Measurements from ENCODE around the gene DISC1. TPM values are rescaled to one million over a fixed set of nuclear protein-coding genes. Genes with fewer than 3 reads are reported as not detected.
"Not testable (repeated sequence)": the region's sequence is repeated elsewhere in the genome, so short reads cannot be mapped to it uniquely, and the experiment has no call there.

DISC1 gene
- polyA plus RNA-seq, 1 donor from 2014 or later = 0.84 TPM

DNA sequence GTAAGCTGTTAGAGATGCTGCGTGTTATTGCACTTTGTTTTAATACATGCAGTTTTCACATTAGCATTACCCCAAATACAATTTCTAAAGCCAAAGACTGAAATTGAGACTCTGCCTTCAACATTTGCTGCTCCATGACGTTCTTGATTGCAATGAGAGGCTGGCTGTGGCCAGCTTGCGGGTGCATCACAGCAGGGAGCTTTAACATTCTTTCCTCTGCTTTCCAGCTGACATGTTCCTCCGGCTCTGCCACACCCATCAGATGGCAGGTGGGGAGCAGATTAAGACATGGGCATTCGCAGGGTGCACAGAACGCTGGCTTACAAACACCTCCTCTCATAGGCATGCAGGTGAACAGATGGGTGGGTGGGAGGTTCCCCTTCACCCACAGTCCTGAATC, 314.1 kb downstream of the DISC1 start:
- no peaks in the 10 kb centered on the region for H3K36me3 ChIP-seq (ENCODE audit: insufficient read depth, low read length)
- TF ChIP-seq EZH2 (IDR thresholded peaks at IDR 0.05; ENCODE audit: borderline replicate concordance, insufficient read depth, low read length, poor library complexity, severe bottlenecking) (no peak), MXI1 (conservative IDR thresholded peaks at IDR 0.05; ENCODE audit: poor library complexity, severe bottlenecking) (no peak), REST (IDR thresholded peaks at IDR 0.05; ENCODE audit: borderline replicate concordance) (no peak), TAF1 (IDR thresholded peaks at IDR 0.05; ENCODE audit: low read depth) (no peak), SMC3 (conservative IDR thresholded peaks at IDR 0.05; ENCODE audit: poor library complexity) (no peak), POLR2AphosphoS5 (IDR thresholded peaks at IDR 0.05) (no peak), RAD21 (conservative IDR thresholded peaks at IDR 0.05) (no peak), EP300 (conservative IDR thresholded peaks at IDR 0.05; ENCODE audit: poor library complexity, severe bottlenecking) (no peak)
- TF ChIP-seq, protein P1, sequence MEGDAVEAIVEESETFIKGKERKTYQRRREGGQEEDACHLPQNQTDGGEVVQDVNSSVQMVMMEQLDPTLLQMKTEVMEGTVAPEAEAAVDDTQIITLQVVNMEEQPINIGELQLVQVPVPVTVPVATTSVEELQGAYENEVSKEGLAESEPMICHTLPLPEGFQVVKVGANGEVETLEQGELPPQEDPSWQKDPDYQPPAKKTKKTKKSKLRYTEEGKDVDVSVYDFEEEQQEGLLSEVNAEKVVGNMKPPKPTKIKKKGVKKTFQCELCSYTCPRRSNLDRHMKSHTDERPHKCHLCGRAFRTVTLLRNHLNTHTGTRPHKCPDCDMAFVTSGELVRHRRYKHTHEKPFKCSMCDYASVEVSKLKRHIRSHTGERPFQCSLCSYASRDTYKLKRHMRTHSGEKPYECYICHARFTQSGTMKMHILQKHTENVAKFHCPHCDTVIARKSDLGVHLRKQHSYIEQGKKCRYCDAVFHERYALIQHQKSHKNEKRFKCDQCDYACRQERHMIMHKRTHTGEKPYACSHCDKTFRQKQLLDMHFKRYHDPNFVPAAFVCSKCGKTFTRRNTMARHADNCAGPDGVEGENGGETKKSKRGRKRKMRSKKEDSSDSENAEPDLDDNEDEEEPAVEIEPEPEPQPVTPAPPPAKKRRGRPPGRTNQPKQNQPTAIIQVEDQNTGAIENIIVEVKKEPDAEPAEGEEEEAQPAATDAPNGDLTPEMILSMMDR (IDR thresholded peaks at IDR 0.05; ENCODE audit: poor library complexity, severe bottlenecking) = no peak
- no peak overlapping the region for H3K4me3 ChIP-seq (ENCODE audit: low read length)
- H3K4me2 ChIP-seq (ENCODE audit: low read length) = no peak overlapping the region
- H3K9me2 ChIP-seq (ENCODE audit: insufficient read depth, low read length) = no peaks in the 10 kb centered on the region
- H3K79me2 ChIP-seq (replicated peaks; ENCODE audit: insufficient read depth, low read length) = no peaks in the 10 kb centered on the region
- H2AFZ ChIP-seq (ENCODE audit: low read depth, low read length) = no peak overlapping the region
- H3K27ac ChIP-seq (ENCODE audit: low read length) = no peak overlapping the region
- no peak overlapping the region for H3K9ac ChIP-seq (ENCODE audit: low read length)
- no peaks in the 10 kb centered on the region for H3K27me3 ChIP-seq (ENCODE audit: insufficient read depth, low read depth, low read length)
- no peaks in the 10 kb centered on the region for H4K20me1 ChIP-seq (ENCODE audit: insufficient read depth)
- no peaks in the 10 kb centered on the region for H3F3A ChIP-seq (ENCODE audit: insufficient read depth, low read length, poor library complexity, severe bottlenecking)
- H3K9me3 ChIP-seq (ENCODE audit: low read length) = no peaks in the 10 kb centered on the region

GRCh38 chr1:231943084-231943483, 316.5 kb downstream of the DISC1 start:
- no peaks in the 10 kb centered on the region for H3K79me2 ChIP-seq (replicated peaks; ENCODE audit: insufficient read depth, low read length)
- H3K9me3 ChIP-seq (ENCODE audit: low read length) = no peaks in the 10 kb centered on the region
- no peak overlapping the region for H3K9ac ChIP-seq (ENCODE audit: low read length)
- H3K36me3 ChIP-seq (ENCODE audit: insufficient read depth, low read length) = no peaks in the 10 kb centered on the region
- no peaks in the 10 kb centered on the region for H3F3A ChIP-seq (ENCODE audit: insufficient read depth, low read length, poor library complexity, severe bottlenecking)
- TF ChIP-seq, protein P1 (IDR thresholded peaks at IDR 0.05; ENCODE audit: poor library complexity, severe bottlenecking) = no peak
- TF ChIP-seq EZH2 (IDR thresholded peaks at IDR 0.05; ENCODE audit: borderline replicate concordance, insufficient read depth, low read length, poor library complexity, severe bottlenecking) (no peak), TAF1 (IDR thresholded peaks at IDR 0.05; ENCODE audit: low read depth) (no peak), RAD21 (conservative IDR thresholded peaks at IDR 0.05) (no peak), MXI1 (conservative IDR thresholded peaks at IDR 0.05; ENCODE audit: poor library complexity, severe bottlenecking) (no peak)
- no peak overlapping the region for H3K4me3 ChIP-seq (ENCODE audit: low read length)
- H2AFZ ChIP-seq (ENCODE audit: low read depth, low read length) = no peak overlapping the region
- H3K4me2 ChIP-seq (ENCODE audit: low read length) = no peak overlapping the region
- H3K27me3 ChIP-seq (ENCODE audit: insufficient read depth, low read depth, low read length) = no peaks in the 10 kb centered on the region
- H4K20me1 ChIP-seq (ENCODE audit: insufficient read depth) = no peaks in the 10 kb centered on the region
- no peaks in the 10 kb centered on the region for H3K9me2 ChIP-seq (ENCODE audit: insufficient read depth, low read length)
- H3K27ac ChIP-seq (ENCODE audit: low read length) = no peak overlapping the region

DNA sequence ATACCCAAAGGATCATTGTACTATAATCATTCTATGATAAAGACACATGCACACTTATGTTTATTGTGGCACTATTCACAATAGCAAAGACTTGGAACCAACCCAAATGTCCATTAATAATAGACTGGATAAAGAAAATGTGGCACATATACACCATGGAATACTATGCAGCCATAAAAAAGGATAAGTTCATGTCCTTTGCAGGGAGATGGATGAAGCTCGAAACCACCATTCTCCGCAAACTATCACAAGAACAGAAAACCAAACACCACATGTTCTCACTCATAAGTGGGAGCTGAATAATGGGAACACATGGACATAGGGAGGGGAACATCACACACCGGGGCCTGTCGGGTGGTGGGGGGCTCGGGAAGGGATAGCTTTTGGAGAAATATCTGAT, 321.5 kb downstream of the DISC1 start:
- not testable (repeated sequence) for H3K9me2 ChIP-seq (ENCODE audit: insufficient read depth, low read length); H4K20me1 ChIP-seq (ENCODE audit: insufficient read depth); H3K4me3 ChIP-seq (ENCODE audit: low read length); H2AFZ ChIP-seq (ENCODE audit: low read depth, low read length); H3K79me2 ChIP-seq (replicated peaks; ENCODE audit: insufficient read depth, low read length); H3K9me3 ChIP-seq (ENCODE audit: low read length); H3K27me3 ChIP-seq (ENCODE audit: insufficient read depth, low read depth, low read length); H3K36me3 ChIP-seq (ENCODE audit: insufficient read depth, low read length); H3F3A ChIP-seq (ENCODE audit: insufficient read depth, low read length, poor library complexity, severe bottlenecking); H3K27ac ChIP-seq (ENCODE audit: low read length); H3K4me2 ChIP-seq (ENCODE audit: low read length); H3K9ac ChIP-seq (ENCODE audit: low read length)

Data from neural cell (in vitro differentiated cells).